Gastroesophageal sphincter (tissue), 3 donors: Measurements from ENCODE around the gene RBBP8NL.

ENCODE experiments used
- CTCF ChIP-seq, 4 experiments: fragments of 200-600 bp in 2 of 4; fragments of 450-650 bp in 2 of 4; sonication (generic) in 1 of 4; IDR thresholded peaks; one replicate each; pipeline ENCODE4 v1.5.1; 2017 to 2019; ENCODE audit warnings: antibody characterized with exemption in 4 of 4, mild to moderate bottlenecking in 2 of 4, moderate library complexity in 2 of 4
- EP300 ChIP-seq: sonication (generic); formaldehyde crosslinking; IDR thresholded peaks from one replicate; pipeline ENCODE4 v1.6.1; 2017; ENCODE audit warnings: antibody characterized with exemption, mild to moderate bottlenecking

DNA sequence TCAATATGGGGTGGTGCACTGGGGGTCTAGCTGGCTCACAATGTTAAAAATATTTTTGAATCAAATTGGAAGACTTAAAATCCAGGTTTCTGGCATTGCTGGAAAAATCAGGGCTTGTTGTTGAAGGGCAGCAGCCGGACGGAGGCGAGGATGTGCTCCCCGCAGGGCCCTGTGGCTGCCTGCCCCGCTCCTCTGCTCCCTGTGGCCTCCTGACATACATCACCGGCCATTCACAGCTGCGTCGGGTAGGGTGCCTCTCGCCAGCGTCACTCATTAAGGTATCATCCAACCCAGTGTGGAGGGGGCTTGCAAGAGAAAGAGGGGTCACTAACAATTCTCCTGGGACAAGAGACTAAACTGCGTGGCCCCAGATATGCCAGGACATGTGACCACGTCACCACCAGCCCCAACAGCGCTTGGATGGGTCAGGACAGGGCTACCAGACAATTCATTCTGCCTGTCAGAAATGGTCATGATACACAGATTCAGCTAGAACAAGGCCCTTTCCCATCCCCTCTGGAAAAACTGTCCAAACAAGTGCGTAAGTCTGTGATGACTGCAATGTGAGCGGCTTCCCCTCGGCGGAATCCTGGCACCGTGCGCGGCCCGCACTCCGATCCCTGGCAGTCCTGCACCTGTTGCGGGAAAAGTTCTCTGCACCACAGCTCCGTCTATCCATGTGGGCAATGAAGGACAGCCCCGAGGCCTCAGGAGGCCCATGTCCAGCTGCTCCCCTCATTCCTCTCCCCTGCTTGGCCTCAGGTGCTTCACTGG lies 36.5 kb upstream of the RBBP8NL start:
- TF ChIP-seq CTCF (IDR thresholded peaks at IDR 0.05) (no peak), EP300 (no peak)
